GM19438 (cell line): ENCODE results near the gene HOMEZ.
"Not testable (repeated sequence)": the region's sequence is repeated elsewhere in the genome, so short reads cannot be mapped to it uniquely, and the experiment has no call there.

Experiments
- ATAC-seq: cut with Tn5 transposase; IDR thresholded peaks from one replicate; pipeline ENCODE4 v1.9.1; 2021; ENCODE audit warnings: low read depth; ENCODE audit not compliant: unreplicated experiment

HOMEZ gene

GRCh38 chr14:23286020-23286901 is at the start of gene HOMEZ:
Gene HOMEZ, minus strand, starts transcription at chr14:23286132. Its CDS starts 180 bp downstream, at chr14:23285952.
- peak; percentile 97 for ATAC-seq

GRCh38 chr14:23335623-23336022 is 49.7 kb upstream of the HOMEZ start:
- no peak for ATAC-seq

GRCh38 chr14:23327947-23328744 is 42.2 kb upstream of the HOMEZ start:
- ATAC-seq: no peak

DNA sequence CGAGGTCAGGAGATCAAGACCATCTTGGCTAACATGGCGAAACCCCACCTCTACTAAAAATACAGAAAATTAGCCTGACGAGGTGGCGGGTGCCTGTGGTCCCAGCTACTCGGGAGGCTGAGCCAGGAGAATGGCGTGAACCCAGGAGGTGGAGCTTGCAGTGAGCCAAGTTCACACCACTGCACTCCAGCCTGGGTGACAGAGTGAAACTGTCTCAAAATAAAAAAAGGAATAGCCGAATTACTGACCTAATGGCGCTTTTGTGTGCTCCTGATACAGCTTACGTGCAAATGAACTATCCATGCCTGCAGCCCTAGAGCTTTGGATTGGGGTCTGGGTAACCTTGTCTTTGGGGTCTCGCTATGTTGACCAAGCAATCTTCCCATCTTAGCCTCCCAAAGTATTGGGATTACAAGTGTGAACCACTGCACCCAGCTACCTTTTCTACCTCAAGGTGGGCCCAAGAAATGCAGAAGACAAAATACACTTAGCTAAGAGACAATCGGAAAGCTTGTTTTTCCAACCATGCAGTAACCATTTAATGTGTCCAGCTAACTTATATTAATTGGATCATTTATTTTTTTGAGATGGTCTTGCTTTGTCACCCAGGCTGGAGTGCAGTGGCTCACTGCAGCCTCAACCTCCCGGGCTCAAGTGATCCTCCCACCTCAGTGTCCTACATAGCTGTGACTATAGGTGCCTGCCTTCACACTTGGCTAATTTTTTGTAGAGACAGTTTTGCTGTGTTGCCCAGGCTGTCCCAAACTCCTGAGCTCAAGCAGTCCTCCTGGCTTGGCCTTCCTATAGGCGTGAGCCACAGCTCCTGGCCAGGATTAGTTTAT is 40.8 kb upstream of the HOMEZ start:
- no peak for ATAC-seq

GRCh38 chr14:23325746-23326145 is 39.8 kb upstream of the HOMEZ start:
- ATAC-seq: not testable (repeated sequence)

GRCh38 chr14:23324993-23325392 is 39.1 kb upstream of the HOMEZ start:
- ATAC-seq: no peak

- ATAC-seq: no peak
These were observed 38.5 kb upstream of the HOMEZ start for GRCh38 chr14:23324455-23324846.

DNA sequence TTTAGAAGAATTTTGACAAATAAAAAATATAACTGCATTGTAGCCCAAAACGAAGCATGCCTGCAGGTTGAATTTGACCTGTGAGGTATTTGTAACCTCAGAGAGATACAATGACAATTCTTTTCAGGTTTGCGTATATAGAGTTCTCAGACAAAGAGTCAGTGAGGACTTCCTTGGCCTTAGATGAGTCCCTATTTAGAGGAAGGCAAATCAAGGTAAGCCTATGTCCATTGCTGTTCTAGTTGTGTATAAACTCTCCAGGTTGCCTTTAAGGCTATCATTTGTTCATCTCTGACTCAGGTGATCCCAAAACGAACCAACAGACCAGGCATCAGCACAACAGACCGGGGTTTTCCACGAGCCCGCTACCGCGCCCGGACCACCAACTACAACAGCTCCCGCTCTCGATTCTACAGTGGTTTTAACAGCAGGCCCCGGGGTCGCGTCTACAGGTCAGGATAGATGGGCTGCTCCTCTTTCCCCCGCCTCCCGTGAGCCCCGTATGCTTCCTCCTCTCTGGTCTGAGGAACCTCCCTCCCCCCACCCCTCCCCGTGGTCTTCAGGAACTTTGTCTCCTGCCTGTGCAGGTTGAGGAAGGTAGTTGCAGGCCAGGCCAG is 38.0 kb upstream of the HOMEZ start:
- no peak for ATAC-seq

- ATAC-seq: no peak
These were observed 36.9 kb upstream of the HOMEZ start for GRCh38 chr14:23322568-23323517.

DNA sequence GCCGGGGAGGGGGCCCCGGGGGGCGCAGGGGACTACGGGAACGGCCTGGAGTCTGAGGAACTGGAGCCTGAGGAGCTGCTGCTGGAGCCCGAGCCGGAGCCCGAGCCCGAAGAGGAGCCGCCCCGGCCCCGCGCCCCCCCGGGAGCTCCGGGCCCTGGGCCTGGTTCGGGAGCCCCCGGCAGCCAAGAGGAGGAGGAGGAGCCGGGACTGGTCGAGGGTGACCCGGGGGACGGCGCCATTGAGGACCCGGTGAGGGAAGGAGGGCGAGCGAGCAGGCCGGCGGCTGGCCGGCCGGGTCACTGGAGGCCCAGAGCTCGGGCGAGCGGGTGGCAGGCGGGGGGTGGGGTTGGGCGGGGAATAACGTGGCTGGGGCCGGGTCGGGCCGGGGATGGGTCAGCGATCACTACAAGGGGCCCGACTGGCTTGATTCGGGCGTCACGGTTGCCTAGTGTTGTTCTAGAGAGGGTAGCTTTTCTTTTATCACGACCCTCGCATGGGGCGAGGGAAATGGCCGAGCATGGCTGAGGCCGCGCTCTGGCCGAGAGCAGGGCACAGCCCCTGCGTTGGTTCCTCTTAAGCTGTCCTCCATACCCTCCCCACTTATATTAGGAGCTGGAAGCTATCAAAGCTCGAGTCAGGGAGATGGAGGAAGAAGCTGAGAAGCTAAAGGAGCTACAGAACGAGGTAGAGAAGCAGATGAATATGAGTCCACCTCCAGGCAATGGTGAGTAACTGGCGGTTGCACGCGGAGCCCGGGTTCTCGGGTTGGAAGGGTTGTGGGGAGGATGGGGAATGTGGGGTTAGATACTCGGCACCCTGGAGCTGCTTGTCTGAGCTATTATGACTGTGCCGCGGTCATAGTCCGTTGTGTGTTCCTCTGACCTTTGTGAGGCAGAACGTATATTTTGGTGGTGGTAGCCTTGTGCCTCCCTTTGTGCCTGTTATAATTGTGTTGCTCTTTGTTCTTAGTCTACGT is 35.9 kb upstream of the HOMEZ start:
- ATAC-seq: peak; percentile 7

GRCh38 chr14:23320584-23321571 is 34.9 kb upstream of the HOMEZ start, which contains the start of gene PABPN1:
Gene PABPN1, plus strand, starts transcription at chr14:23321457. Its CDS starts 13 bp downstream, at chr14:23321470.
- ATAC-seq: peak; percentile 87

DNA sequence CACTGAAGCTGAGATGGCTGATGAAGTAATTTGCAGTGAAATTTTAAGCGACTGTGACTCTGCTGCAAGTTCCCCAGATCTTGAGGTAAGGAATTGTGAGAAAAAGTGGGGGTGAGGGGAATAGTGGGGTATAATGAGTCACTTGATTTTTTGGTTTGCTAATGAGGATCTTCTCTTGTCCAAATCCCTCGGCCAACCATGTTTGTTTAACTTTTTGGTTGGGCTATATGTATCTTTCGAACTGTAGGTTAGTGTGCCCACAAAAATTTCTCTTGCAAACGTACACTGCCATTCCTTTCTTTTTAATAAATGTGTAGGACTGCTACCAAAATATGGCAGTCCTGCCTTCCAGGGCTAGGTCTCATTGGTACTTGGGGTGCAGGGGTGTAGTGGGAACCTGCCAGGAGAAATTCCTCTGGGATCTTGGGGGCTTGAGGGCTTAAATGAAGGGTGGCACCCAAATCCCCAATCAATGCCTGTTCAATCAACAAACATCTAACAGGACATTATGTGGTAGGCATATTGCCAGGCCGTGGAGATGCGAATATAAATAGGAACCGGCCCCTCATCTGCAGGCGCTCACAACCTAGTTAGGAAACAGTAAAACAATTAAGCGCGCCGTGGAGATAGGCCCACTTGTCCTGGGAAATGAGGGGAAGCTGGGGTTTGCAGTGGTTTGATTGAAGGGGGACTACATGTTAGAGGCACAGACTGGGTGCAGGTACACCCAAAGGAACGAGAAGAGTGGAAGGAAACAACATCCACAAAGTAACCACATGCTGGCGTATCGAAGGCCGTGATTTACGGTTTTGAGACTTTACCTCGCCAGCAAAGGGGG is 34.0 kb upstream of the HOMEZ start:
- ATAC-seq: no peak

- no peak for ATAC-seq
These were observed 30.4 kb upstream of the HOMEZ start for GRCh38 chr14:23316300-23316699.

- ATAC-seq: no peak
These were observed 24.6 kb upstream of the HOMEZ start for GRCh38 chr14:23310546-23310945.

- ATAC-seq: no peak
These were observed 23.0 kb upstream of the HOMEZ start for GRCh38 chr14:23308721-23309445.
